Endothelial cell of umbilical vein (primary cell): ENCODE data around the gene ZNF174. TPM values are rescaled to one million over a fixed set of nuclear protein-coding genes. Genes with fewer than 3 reads are reported as not detected.
A peak's percentile ranks its signal among the peaks of the same experiment; 100 is the strongest.

Experiments
- BruUV-seq: library from RNA; stranded (reverse); fragments of 400-500 nt; replicated peaks from 2 replicates; lab custom pipeline; 2021; lab: Mats Ljungman, UMichigan
- CTCF ChIA-PET: fragments of 300-600, 350-600 bp; sonication (Branson Sonifier 250); formaldehyde crosslinking; loops from one replicate; lab custom pipeline; 2021; ENCODE audit warnings: antibody characterized with exemption, inconsistent platforms; lab: Charles Lee
- POLR2A ChIA-PET: fragments of 300-600, 350-600 bp; sonication (Branson Sonifier 250); formaldehyde crosslinking; loops from one replicate; lab custom pipeline; 2021; ENCODE audit warnings: antibody characterized with exemption, inconsistent platforms; lab: Charles Lee
- DNase-seq: peaks from one replicate; pipeline ENCODE4 v3.0.0-alpha.2; 2011; ENCODE audit warnings: low read depth, low spot score
- FAIRE-seq: peaks from 2 replicates; lab custom pipeline; 2011; peaks lifted over from hg19 to GRCh38; lab: Jason Lieb, UNC
- H2AFZ ChIP-seq: 2 replicates; pipeline ENCODE4 v1.6.0; 2012; ENCODE audit warnings: low read depth, low read length, control low read depth, inconsistent platforms
- H3K27ac ChIP-seq: 2 replicates; pipeline ENCODE4 v1.5.1; 2011; ENCODE audit warnings: low read depth, mild to moderate bottlenecking, control low read depth, low read length, moderate library complexity; ENCODE audit not compliant: insufficient read depth
- H3K27me3 ChIP-seq, 2 experiments: 2 replicates each; pipeline versions ENCODE4 v1.6.0 to v1.6.1; 2011; ENCODE audit warnings: low read length in 2 of 2, mixed read lengths in 1 of 2; ENCODE audit not compliant: control insufficient read depth in 2 of 2, insufficient read depth in 2 of 2
- H3K36me3 ChIP-seq, 2 experiments: 2 replicates in 1 of 2; 3 replicates in 1 of 2; pipeline ENCODE4 v1.5.1; 2011; ENCODE audit warnings: low read length in 2 of 2, mild to moderate bottlenecking in 1 of 2, moderate library complexity in 1 of 2; ENCODE audit not compliant: control insufficient read depth in 2 of 2, insufficient read depth in 2 of 2; ENCODE audit errors: extremely low read depth in 1 of 2
- H3K4me1 ChIP-seq: 3 replicates; pipeline ENCODE4 v1.5.1; 2011; ENCODE audit warnings: mild to moderate bottlenecking, low read length; ENCODE audit not compliant: control insufficient read depth, insufficient read depth; ENCODE audit errors: extremely low read depth
- H3K4me2 ChIP-seq: 2 replicates; pipeline ENCODE4 v1.6.1; 2011; ENCODE audit warnings: low read length, control low read depth, mixed read lengths; ENCODE audit not compliant: insufficient read depth
- H3K4me3 ChIP-seq, 3 experiments: fragments of 200-600 bp in 1 of 3; sonication (generic), shearing (Covaris generic) in 1 of 3; replicated peaks in 1 of 3; 2 replicates each; pipeline ENCODE4 v1.5.1; 2011 to 2016; ENCODE audit warnings: control low read depth in 3 of 3, low read length in 3 of 3, mild to moderate bottlenecking in 2 of 3, inconsistent platforms in 1 of 3, low read depth in 1 of 3, moderate library complexity in 1 of 3; ENCODE audit not compliant: insufficient read depth in 1 of 3
- H3K79me2 ChIP-seq: 2 replicates; pipeline ENCODE4 v1.6.0; 2012; ENCODE audit warnings: low read length, inconsistent platforms; ENCODE audit not compliant: control insufficient read depth, insufficient read depth
- H3K9ac ChIP-seq: replicated peaks from 2 replicates; pipeline ENCODE3; 2011; ENCODE audit warnings: low read length, control low read depth; ENCODE audit not compliant: insufficient read depth; ENCODE audit errors: extremely low read depth
- H3K9me1 ChIP-seq: replicated peaks from 3 replicates; pipeline ENCODE4 v1.6.0; 2011; ENCODE audit warnings: mild to moderate bottlenecking, low read length; ENCODE audit not compliant: control insufficient read depth, insufficient read depth; ENCODE audit errors: extremely low read depth
- H3K9me3 ChIP-seq: replicated peaks from 2 replicates; pipeline ENCODE4 v1.5.1; 2012; ENCODE audit warnings: low read length, inconsistent platforms; ENCODE audit not compliant: control insufficient read depth, insufficient read depth
- H4K20me1 ChIP-seq: replicated peaks from 2 replicates; pipeline ENCODE3; 2011; ENCODE audit warnings: mild to moderate bottlenecking, low read length; ENCODE audit not compliant: control insufficient read depth, insufficient read depth; ENCODE audit errors: extremely low read depth
- dilution Hi-C: fragments of 300-500 bp; cut with MboI; formaldehyde crosslinking; loops from one replicate; pipeline ENCODE4 v1.15.0; 2019; ENCODE audit warnings: low sequenced_read_pairs; ENCODE audit not compliant: extremely low pct_ligation_motif_present
- intact Hi-C: fragments of 100-400 bp; cut with micrococcal nuclease; formaldehyde crosslinking; loops from one replicate; pipeline ENCODE4 v1.10.0; 2022
- polyA plus RNA-seq, 4 experiments: library from polyadenylated mRNA; depleted of rRNA in 3 of 4; stranded (reverse) in 3 of 4; unstranded in 1 of 4; fragments of >200 nt; gene quantifications; 2 replicates each; pipeline versions ENCODE4 v1.2.1 to v1.2.3, GENCODE V29; 2011 to 2012; ENCODE audit warnings: missing spikeins in 1 of 4
- total RNA-seq: library from RNA; stranded (reverse); gene quantifications from 2 replicates; pipeline ENCODE4 v1.2.3, GENCODE V29; 2021
- TF ChIP-seq, protein P1 (sequence below), 2 donors: IDR thresholded peaks; 1 replicate in 1 of 2; 2 replicates in 1 of 2; pipeline ENCODE4 v1.5.1; 2011; ENCODE audit warnings: low read length in 2 of 2, mild to moderate bottlenecking in 2 of 2, moderate library complexity in 2 of 2, control low read depth in 1 of 2, inconsistent platforms in 1 of 2, low read depth in 1 of 2; ENCODE audit not compliant: insufficient read depth in 1 of 2; ENCODE audit errors: extremely low read depth in 1 of 2

ZNF174 gene
- total and polyA plus RNA-seq, 2 donors (not counting 3 experiments of a cell fraction or from before 2014, with no cell fraction given): 7.1 to 9.1 TPM

DNA sequence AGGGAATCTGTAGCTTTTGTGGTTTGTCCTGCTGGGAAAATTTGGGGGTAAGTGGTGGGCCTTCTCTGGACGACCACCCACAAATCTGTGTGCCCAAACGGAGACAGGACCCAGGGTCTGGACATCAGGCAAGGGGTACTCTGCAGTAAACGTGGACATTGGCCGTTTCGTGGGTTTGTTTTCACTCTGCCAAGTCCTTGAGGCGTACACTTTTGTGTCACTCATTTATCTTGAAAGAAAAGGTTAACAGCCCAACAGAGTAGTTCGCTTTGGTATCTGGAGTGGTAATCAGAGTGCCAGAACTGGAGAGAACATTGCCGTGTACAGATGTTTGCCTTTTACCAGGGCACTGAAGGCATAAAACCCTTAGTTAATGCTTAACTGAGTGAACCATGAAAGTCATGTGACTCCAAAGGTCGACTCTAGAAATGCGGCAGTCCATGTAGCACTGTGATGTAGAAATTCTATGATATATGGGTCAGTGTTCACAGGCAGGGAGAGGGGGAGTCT lies 57.9 kb downstream of the ZNF174 start:
- peaks cover 57% of the 10 kb centered on the region for H3K79me2 ChIP-seq
- intact Hi-C loops (loop anchor here (2.0 to 5.0 kb wide), 2 partner anchors 176 to 277 kb away; partner anchors contain the start of gene ZNF263), dilution Hi-C loops (no loop called here)
- peak; percentile 41 for DNase-seq
- BruUV-seq: TSS peak; percentile 36
- ChIA-PET CTCF (interaction anchor here (0.8 to 1.3 kb wide), 3 partner anchors 42 to 194 kb away, joined by 3 to 4 read pairs (median 3); partner anchors contain the start of gene CLUAP1), POLR2A (no interaction called here)
- no peak for FAIRE-seq
- H3K36me3 ChIP-seq: no peaks in the 10 kb centered on the region
- no peak overlapping the region for H2AFZ ChIP-seq
- H3K4me3 ChIP-seq: peak overlapping the region; percentile 47 to 76 (median 62)
- H3K4me1 ChIP-seq: peaks cover 27% of the 10 kb centered on the region
- peak overlapping the region; percentile 85 for H3K9ac ChIP-seq
- no peaks in the 10 kb centered on the region for H3K27me3 ChIP-seq
- H3K4me2 ChIP-seq: peak overlapping the region; percentile 97
- no peaks in the 10 kb centered on the region for H3K9me3 ChIP-seq
- peak overlapping the region; percentile 50 for H3K27ac ChIP-seq
- TF ChIP-seq, protein P1, sequence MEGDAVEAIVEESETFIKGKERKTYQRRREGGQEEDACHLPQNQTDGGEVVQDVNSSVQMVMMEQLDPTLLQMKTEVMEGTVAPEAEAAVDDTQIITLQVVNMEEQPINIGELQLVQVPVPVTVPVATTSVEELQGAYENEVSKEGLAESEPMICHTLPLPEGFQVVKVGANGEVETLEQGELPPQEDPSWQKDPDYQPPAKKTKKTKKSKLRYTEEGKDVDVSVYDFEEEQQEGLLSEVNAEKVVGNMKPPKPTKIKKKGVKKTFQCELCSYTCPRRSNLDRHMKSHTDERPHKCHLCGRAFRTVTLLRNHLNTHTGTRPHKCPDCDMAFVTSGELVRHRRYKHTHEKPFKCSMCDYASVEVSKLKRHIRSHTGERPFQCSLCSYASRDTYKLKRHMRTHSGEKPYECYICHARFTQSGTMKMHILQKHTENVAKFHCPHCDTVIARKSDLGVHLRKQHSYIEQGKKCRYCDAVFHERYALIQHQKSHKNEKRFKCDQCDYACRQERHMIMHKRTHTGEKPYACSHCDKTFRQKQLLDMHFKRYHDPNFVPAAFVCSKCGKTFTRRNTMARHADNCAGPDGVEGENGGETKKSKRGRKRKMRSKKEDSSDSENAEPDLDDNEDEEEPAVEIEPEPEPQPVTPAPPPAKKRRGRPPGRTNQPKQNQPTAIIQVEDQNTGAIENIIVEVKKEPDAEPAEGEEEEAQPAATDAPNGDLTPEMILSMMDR (IDR thresholded peaks at IDR 0.05; ENCODE audit: extremely low read depth in 1 of 2, insufficient read depth in 1 of 2, low read depth in 1 of 2, low read length in 2 of 2): no peak
- peaks cover 5% of the 10 kb centered on the region for H4K20me1 ChIP-seq
- H3K9me1 ChIP-seq: no peaks in the 10 kb centered on the region

Other genes starting within 250 kb of the ZNF174 start
- not detected in 2 replicates for gene OR1F1, start 213.0 kb upstream of the ZNF174 start, total RNA-seq
- 0.17 and 0.25 TPM in 2 replicates for gene OR1F1, start 213.0 kb upstream of the ZNF174 start, polyA plus RNA-seq
- 9.1 and 10.0 TPM in 2 replicates for gene ZNF200, start 166.1 kb upstream of the ZNF174 start, total RNA-seq
- gene ZNF200, start 166.1 kb upstream of the ZNF174 start, polyA plus RNA-seq: 2.8 and 3.4 TPM in 2 replicates
- not detected in 2 replicates for gene MEFV, start 144.6 kb upstream of the ZNF174 start, total RNA-seq
- not detected in 2 replicates for gene MEFV, start 144.6 kb upstream of the ZNF174 start, polyA plus RNA-seq
- gene ZNF263, start 117.7 kb upstream of the ZNF174 start, total RNA-seq: 20.8 and 22.7 TPM in 2 replicates
- gene ZNF263, start 117.7 kb upstream of the ZNF174 start, polyA plus RNA-seq: 10.9 TPM in 2 replicates
- 3.3 and 3.5 TPM in 2 replicates for gene TIGD7, start 95.8 kb upstream of the ZNF174 start, total RNA-seq
- gene TIGD7, start 95.8 kb upstream of the ZNF174 start, polyA plus RNA-seq: 1.1 TPM in 2 replicates
- gene ZNF75A, start 95.7 kb upstream of the ZNF174 start, total RNA-seq: 28.0 and 28.4 TPM in 2 replicates
- gene ZNF75A, start 95.7 kb upstream of the ZNF174 start, polyA plus RNA-seq: 6.4 and 8.3 TPM in 2 replicates
- gene OR2C1, start 45.3 kb upstream of the ZNF174 start, total RNA-seq: not detected in 2 replicates
- gene OR2C1, start 45.3 kb upstream of the ZNF174 start, polyA plus RNA-seq: not detected in 2 replicates
- 10.9 and 13.1 TPM in 2 replicates for gene ZSCAN32, start 211 bp upstream of the ZNF174 start, total RNA-seq
- gene ZSCAN32, start 211 bp upstream of the ZNF174 start, polyA plus RNA-seq: 8.0 and 9.2 TPM in 2 replicates
- 1.4 and 1.9 TPM in 2 replicates for gene ZNF597, start 42.3 kb downstream of the ZNF174 start, total RNA-seq
- 0.72 and 0.75 TPM in 2 replicates for gene ZNF597, start 42.3 kb downstream of the ZNF174 start, polyA plus RNA-seq
- gene NAA60, start 42.5 kb downstream of the ZNF174 start, total RNA-seq: 42.9 and 45.7 TPM in 2 replicates
- 22.1 and 24.0 TPM in 2 replicates for gene NAA60, start 42.5 kb downstream of the ZNF174 start, polyA plus RNA-seq
- gene C16orf90, start 94.3 kb downstream of the ZNF174 start, total RNA-seq: not detected in 2 replicates
- not detected in 2 replicates for gene C16orf90, start 94.3 kb downstream of the ZNF174 start, polyA plus RNA-seq
- gene CLUAP1, start 99.8 kb downstream of the ZNF174 start, total RNA-seq: 16.5 and 17.2 TPM in 2 replicates
- 3.5 and 5.8 TPM in 2 replicates for gene CLUAP1, start 99.8 kb downstream of the ZNF174 start, polyA plus RNA-seq
- 3.4 and 8.2 TPM in 2 replicates for gene NLRC3, start 176.2 kb downstream of the ZNF174 start, total RNA-seq
- 0.84 and 0.96 TPM in 2 replicates for gene NLRC3, start 176.2 kb downstream of the ZNF174 start, polyA plus RNA-seq
- gene SLX4, start 210.4 kb downstream of the ZNF174 start, total RNA-seq: 8.9 and 9.3 TPM in 2 replicates
- 2.8 and 2.9 TPM in 2 replicates for gene SLX4, start 210.4 kb downstream of the ZNF174 start, polyA plus RNA-seq